MCF 10A (cell line): ENCODE measurements around the gene INAFM1. TPM values are rescaled to one million over a fixed set of nuclear protein-coding genes. Genes with fewer than 3 reads are reported as not detected.
A peak's percentile ranks its signal among the peaks of the same experiment; 100 is the strongest.

Experiments
- BruUV-seq: library from RNA; stranded (reverse); fragments of 400-500 nt; replicated peaks from 2 replicates; lab custom pipeline; 2021; lab: Mats Ljungman, UMichigan
- CTCF ChIA-PET: fragments of 300-600 bp; sonication (Branson Sonifier 250); formaldehyde crosslinking; extraction: SDS; loops from one replicate; lab custom pipeline; 2021; ENCODE audit warnings: antibody characterized with exemption, inconsistent platforms; lab: Yijun Ruan, JAX
- POLR2A ChIA-PET: fragments of 300-600, 350-650 bp; sonication (Branson Sonifier 250); formaldehyde crosslinking; extraction: SDS; loops from one replicate; lab custom pipeline; 2020; ENCODE audit warnings: antibody characterized with exemption, inconsistent platforms; lab: Yijun Ruan, JAX
- DNase-seq: peaks from one replicate; pipeline ENCODE4 v3.0.0-alpha.2; 2018; ENCODE audit not compliant: unreplicated experiment
- H3K27ac Mint-ChIP-seq: one replicate; pipeline ENCODE4 v1.8.0; 2022; ENCODE audit warnings: mild to moderate bottlenecking, low read depth, mixed read lengths; ENCODE audit not compliant: unreplicated experiment
- H3K27me3 Mint-ChIP-seq: one replicate; pipeline ENCODE4 v1.8.0; 2022; ENCODE audit warnings: mixed read lengths; ENCODE audit not compliant: insufficient read depth, unreplicated experiment
- H3K36me3 Mint-ChIP-seq: one replicate; pipeline ENCODE4 v1.8.0; 2022; ENCODE audit warnings: mild to moderate bottlenecking, moderate library complexity, mixed read lengths; ENCODE audit not compliant: insufficient read depth, unreplicated experiment
- H3K4me1 Mint-ChIP-seq: one replicate; pipeline ENCODE4 v1.8.0; 2022; ENCODE audit warnings: mixed read lengths; ENCODE audit not compliant: insufficient read depth, unreplicated experiment
- H3K4me3 Mint-ChIP-seq: one replicate; pipeline ENCODE4 v1.8.0; 2022; ENCODE audit warnings: mild to moderate bottlenecking, moderate library complexity, mixed read lengths; ENCODE audit not compliant: unreplicated experiment
- H3K9me3 Mint-ChIP-seq: one replicate; pipeline ENCODE4 v1.8.0; 2022; ENCODE audit warnings: mixed read lengths; ENCODE audit not compliant: unreplicated experiment
- intact Hi-C: fragments of 100-400 bp; cut with micrococcal nuclease; formaldehyde crosslinking; loops from 2 replicates; pipeline ENCODE4 v1.14.1; 2022
- total RNA-seq: library from RNA; stranded (reverse); gene quantifications from 2 replicates; pipeline ENCODE4 v1.2.3, GENCODE V29; 2022
- TF ChIP-seq, protein P1 (sequence below): fragments of 200-600 bp; IDR thresholded peaks from one replicate; pipeline ENCODE4 v1.8.0; 2022; ENCODE audit warnings: antibody characterized with exemption, mild to moderate bottlenecking; ENCODE audit not compliant: unreplicated experiment

INAFM1 gene
- total RNA-seq, 1 experiment from 2014 or later = 16.8 TPM

DNA sequence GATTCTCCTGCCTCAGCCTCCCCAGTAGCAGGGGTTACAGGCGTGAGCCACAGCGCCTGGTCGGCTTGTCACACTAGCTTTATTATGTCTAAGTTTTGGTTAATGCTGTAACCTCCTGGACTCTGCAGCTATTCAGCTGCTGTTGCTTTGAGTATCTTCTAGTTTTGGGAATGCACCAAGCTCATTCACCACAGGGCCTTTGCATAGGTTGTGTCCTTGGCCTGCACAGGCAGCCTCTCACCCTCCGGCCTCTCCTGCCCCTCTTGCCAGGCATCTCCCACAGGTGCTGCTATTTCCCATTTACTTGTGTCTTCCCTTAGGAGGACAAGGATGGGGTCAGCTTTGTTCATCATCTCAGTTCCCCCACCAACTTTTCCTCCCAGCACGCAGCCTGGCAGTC is 20.7 kb upstream of the INAFM1 start:
- intact Hi-C loops = no loop called here
- Mint-ChIP-seq H3K27me3 (no peaks in the 10 kb centered on the region), H3K4me1 (peaks cover 21% of the 10 kb centered on the region), H3K36me3 (peaks cover 8% of the 10 kb centered on the region), H3K27ac (no peak overlapping the region), H3K4me3 (no peak overlapping the region), H3K9me3 (no peaks in the 10 kb centered on the region)
- no peak for DNase-seq
- TF ChIP-seq, protein P1, sequence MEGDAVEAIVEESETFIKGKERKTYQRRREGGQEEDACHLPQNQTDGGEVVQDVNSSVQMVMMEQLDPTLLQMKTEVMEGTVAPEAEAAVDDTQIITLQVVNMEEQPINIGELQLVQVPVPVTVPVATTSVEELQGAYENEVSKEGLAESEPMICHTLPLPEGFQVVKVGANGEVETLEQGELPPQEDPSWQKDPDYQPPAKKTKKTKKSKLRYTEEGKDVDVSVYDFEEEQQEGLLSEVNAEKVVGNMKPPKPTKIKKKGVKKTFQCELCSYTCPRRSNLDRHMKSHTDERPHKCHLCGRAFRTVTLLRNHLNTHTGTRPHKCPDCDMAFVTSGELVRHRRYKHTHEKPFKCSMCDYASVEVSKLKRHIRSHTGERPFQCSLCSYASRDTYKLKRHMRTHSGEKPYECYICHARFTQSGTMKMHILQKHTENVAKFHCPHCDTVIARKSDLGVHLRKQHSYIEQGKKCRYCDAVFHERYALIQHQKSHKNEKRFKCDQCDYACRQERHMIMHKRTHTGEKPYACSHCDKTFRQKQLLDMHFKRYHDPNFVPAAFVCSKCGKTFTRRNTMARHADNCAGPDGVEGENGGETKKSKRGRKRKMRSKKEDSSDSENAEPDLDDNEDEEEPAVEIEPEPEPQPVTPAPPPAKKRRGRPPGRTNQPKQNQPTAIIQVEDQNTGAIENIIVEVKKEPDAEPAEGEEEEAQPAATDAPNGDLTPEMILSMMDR = no peak
- ChIA-PET CTCF (interaction anchor here (0.6 to 2.1 kb wide), 3 partner anchors 10 to 208 kb away, joined by 3 to 10 read pairs (median 3); no protein-coding TSS in a partner anchor), POLR2A (interaction anchor here (0.6 to 2.1 kb wide), 6 partner anchors 10 to 455 kb away, joined by 3 to 9 read pairs (median 7); partner anchors contain the start of gene ZC3H4)
- BruUV-seq = no TSS peak

DNA sequence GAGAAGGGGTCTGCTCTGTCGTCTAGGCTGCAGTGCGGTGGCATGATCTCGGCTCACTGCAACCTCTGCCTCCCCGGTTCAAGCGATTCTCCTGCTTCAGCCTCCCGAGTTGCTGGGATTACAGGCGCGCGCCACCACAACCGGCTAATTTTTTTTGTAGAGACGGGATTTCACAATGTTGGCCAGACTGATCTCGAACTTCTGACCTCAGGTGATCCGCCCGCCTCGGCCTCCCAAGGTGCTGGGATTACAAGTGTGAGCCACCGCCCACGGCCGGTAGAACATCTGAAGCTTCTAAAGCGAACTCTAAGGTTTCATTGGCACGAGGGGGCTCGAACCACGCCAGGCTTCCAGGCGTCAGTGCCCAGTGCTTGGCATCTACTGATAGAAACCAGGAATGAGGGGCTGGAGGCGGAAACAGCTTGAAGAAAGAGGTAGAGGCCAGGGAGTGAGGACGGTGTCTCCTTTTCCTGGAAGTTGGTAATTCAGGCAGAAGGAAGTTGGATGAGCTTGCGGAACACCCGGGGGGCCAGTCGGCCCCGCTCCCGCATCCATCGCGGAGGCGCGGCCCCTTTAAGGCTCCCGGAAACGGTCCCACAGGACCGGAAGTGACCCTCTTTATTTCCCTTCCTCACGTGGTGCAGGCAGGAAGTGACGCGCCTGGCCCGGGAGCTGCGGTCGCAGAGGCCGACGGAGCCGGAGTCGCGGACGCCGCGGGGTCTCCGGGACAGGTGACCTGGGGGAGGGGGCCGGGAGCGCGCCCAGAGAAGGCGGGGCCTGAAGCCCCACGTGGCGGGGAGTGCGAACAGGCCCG is 18.6 kb upstream of the INAFM1 start, which contains the start of gene CCDC9:
TSS of gene CCDC9 (plus strand) at position 647 of the 814 bp plus-strand sequence. CDS start 1,876 bp downstream, outside the sequence.
- H3K27me3 Mint-ChIP-seq = no peaks in the 10 kb centered on the region
- intact Hi-C loops = loop anchor here (2.0 kb wide), 1 partner anchor 19 kb away; the partner anchor contains the start of gene INAFM1
- H3K4me3 Mint-ChIP-seq = peak within 1 kb of the TSS; percentile 97
- H3K9me3 Mint-ChIP-seq = no peaks in the 10 kb centered on the region
- peaks cover 25% of the 10 kb centered on the region for H3K4me1 Mint-ChIP-seq
- peak; percentile 95 for DNase-seq
- ChIA-PET POLR2A (interaction anchor here (0.6 to 3.4 kb wide), 27 partner anchors 9 to 1363 kb away, joined by 3 to 53 read pairs (median 5); partner anchors contain the start of genes DHX34, INAFM1, RPL18 and SAE1), CTCF (interaction anchor here (1.0 to 2.2 kb wide), 4 partner anchors 9 to 45 kb away, joined by 3 to 17 read pairs (median 8); no protein-coding TSS in a partner anchor)
- TSS peak; percentile 91 for BruUV-seq
- peak within 1 kb of the TSS; percentile 99 for H3K27ac Mint-ChIP-seq
- TF ChIP-seq, protein P1 = no peak
- peaks cover 22% of the 10 kb centered on the region for H3K36me3 Mint-ChIP-seq

DNA sequence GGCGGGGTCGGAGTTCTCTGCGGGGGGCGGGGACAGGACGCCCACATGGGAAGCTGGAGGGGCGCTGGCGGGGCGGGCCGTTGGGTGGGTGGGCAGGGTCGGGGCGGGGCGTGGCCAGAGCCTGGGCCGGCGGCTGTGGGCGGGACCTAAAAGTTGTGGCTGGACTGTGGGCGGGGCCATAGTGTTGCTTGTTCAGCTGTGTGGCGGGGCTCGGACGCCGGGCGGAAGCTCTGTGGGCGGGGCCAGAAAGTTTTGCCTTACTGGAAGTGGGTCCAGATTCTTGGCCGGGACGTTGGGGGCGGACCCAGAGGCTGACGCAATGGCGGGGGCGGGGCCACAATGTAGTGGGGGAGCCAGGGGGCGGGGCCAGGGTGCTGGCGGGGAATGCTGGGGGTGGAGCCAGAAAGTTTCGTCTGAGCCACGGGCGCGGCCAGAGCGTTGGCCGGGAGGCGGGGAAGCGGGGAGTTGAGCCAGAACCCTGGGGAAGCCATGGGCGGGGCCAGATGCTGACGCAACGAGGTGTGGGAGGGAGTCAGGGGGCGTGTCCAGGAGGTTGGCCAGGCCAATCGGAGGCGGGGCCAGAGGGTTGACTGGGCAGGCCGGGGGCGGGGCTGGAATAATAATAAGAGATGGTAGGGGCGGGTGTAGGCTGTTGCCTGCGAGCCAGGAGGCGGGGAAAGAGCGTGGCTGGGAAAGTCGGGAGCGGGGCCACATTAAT is 17.8 kb upstream of the INAFM1 start:
- CTCF ChIA-PET = interaction anchor here (0.7 to 2.2 kb wide), 5 partner anchors 10 to 46 kb away, joined by 3 to 17 read pairs (median 3); no protein-coding TSS in a partner anchor
- H3K9me3 Mint-ChIP-seq = no peaks in the 10 kb centered on the region
- TF ChIP-seq, protein P1 = no peak
- H3K27ac Mint-ChIP-seq = peak overlapping the region; percentile 99
- POLR2A ChIA-PET = interaction anchor here (0.6 to 3.4 kb wide), 30 partner anchors 9 to 1362 kb away, joined by 3 to 53 read pairs (median 5); partner anchors contain the start of genes DHX34, INAFM1, RPL18 and SAE1
- intact Hi-C loops = loop anchor here (2.0 kb wide), 1 partner anchor 18 kb away; the partner anchor contains the start of gene INAFM1
- no TSS peak for BruUV-seq
- H3K4me3 Mint-ChIP-seq = peak overlapping the region; percentile 97
- peak; percentile 99 for DNase-seq
- H3K36me3 Mint-ChIP-seq = peaks cover 30% of the 10 kb centered on the region
- H3K27me3 Mint-ChIP-seq = no peaks in the 10 kb centered on the region
- H3K4me1 Mint-ChIP-seq = peaks cover 26% of the 10 kb centered on the region
